Stimulated activated naive CD8-positive, alpha-beta T cell treated with anti-CD3 and anti-CD28 coated beads, Interleukin-15, Interleukin-2, amounts not matched to agents 100 ng/mL and 50 ng/mL, for 24 hours (primary cell): ENCODE measurements around the gene PRTG.

Experiments
- H3K27ac Mint-ChIP-seq: one replicate; pipeline ENCODE4 v1.8.0; 2021; ENCODE audit warnings: mild to moderate bottlenecking, mixed read lengths
- H3K27me3 Mint-ChIP-seq: one replicate; pipeline ENCODE4 v1.8.0; 2021; ENCODE audit warnings: mixed read lengths
- H3K36me3 Mint-ChIP-seq: one replicate; pipeline ENCODE4 v1.8.0; 2021; ENCODE audit warnings: low read depth, mixed read lengths
- H3K4me1 Mint-ChIP-seq: one replicate; pipeline ENCODE4 v1.8.0; 2021; ENCODE audit warnings: low read depth, mixed read lengths
- H3K4me3 Mint-ChIP-seq: one replicate; pipeline ENCODE4 v1.8.0; 2021; ENCODE audit warnings: mild to moderate bottlenecking, mixed read lengths
- H3K9me3 Mint-ChIP-seq: one replicate; pipeline ENCODE4 v1.8.0; 2021; ENCODE audit warnings: mixed read lengths

The PRTG gene

GRCh38 chr15:55590788-55591187 lies 152.2 kb downstream of the PRTG start:
- peaks cover 3% of the 10 kb centered on the region for H3K9me3 Mint-ChIP-seq
- no peak overlapping the region for H3K27ac Mint-ChIP-seq
- peaks cover 33% of the 10 kb centered on the region for H3K27me3 Mint-ChIP-seq

GRCh38 chr15:55589287-55589686 lies 153.7 kb downstream of the PRTG start:
- H3K9me3 Mint-ChIP-seq: peaks cover 3% of the 10 kb centered on the region
- no peak overlapping the region for H3K27ac Mint-ChIP-seq
- H3K27me3 Mint-ChIP-seq: peaks cover 36% of the 10 kb centered on the region
- peak overlapping the region; percentile 57 for H3K4me3 Mint-ChIP-seq
- H3K4me1 Mint-ChIP-seq: peaks cover 4% of the 10 kb centered on the region
- H3K36me3 Mint-ChIP-seq: no peaks in the 10 kb centered on the region

More at GRCh38 chr15:55590788-55591187, 152.2 kb downstream of the PRTG start:
- H3K4me1 Mint-ChIP-seq: peaks cover 4% of the 10 kb centered on the region
- H3K4me3 Mint-ChIP-seq: no peak overlapping the region
- H3K36me3 Mint-ChIP-seq: no peaks in the 10 kb centered on the region

GRCh38 chr15:55588815-55589115 lies 154.2 kb downstream of the PRTG start:
- Mint-ChIP-seq H3K4me1 (peaks cover 4% of the 10 kb centered on the region), H3K27ac (no peak overlapping the region), H3K36me3 (no peaks in the 10 kb centered on the region), H3K27me3 (peaks cover 40% of the 10 kb centered on the region), H3K4me3 (peak overlapping the region; percentile 57), H3K9me3 (peaks cover 3% of the 10 kb centered on the region)

GRCh38 chr15:55588070-55588814 lies 154.7 kb downstream of the PRTG start, which contains the start of gene PYGO1:
Gene PYGO1, minus strand, starts transcription at chr15:55588345. Its CDS starts 462 bp downstream, at chr15:55587883.
- Mint-ChIP-seq H3K36me3 (no peaks in the 10 kb centered on the region), H3K4me1 (peaks cover 4% of the 10 kb centered on the region), H3K27ac (no peak within 1 kb of the TSS), H3K27me3 (peaks cover 45% of the 10 kb centered on the region), H3K9me3 (peaks cover 3% of the 10 kb centered on the region), H3K4me3 (peak within 1 kb of the TSS; percentile 57)

GRCh38 chr15:55587321-55588069 lies 155.5 kb downstream of the PRTG start:
- Mint-ChIP-seq H3K4me1 (peaks cover 4% of the 10 kb centered on the region), H3K27ac (no peak overlapping the region), H3K4me3 (peak overlapping the region; percentile 55), H3K36me3 (no peaks in the 10 kb centered on the region), H3K9me3 (peaks cover 3% of the 10 kb centered on the region), H3K27me3 (peaks cover 46% of the 10 kb centered on the region)

GRCh38 chr15:55586808-55587207 lies 156.1 kb downstream of the PRTG start:
- Mint-ChIP-seq H3K27me3 (peaks cover 46% of the 10 kb centered on the region), H3K27ac (no peak overlapping the region), H3K4me1 (peaks cover 4% of the 10 kb centered on the region), H3K36me3 (no peaks in the 10 kb centered on the region), H3K9me3 (peaks cover 3% of the 10 kb centered on the region), H3K4me3 (no peak overlapping the region)

- Mint-ChIP-seq H3K36me3 (no peaks in the 10 kb centered on the region), H3K27me3 (peaks cover 30% of the 10 kb centered on the region), H3K27ac (no peak overlapping the region), H3K4me3 (no peak overlapping the region), H3K9me3 (no peaks in the 10 kb centered on the region), H3K4me1 (no peaks in the 10 kb centered on the region)
Observed at GRCh38 chr15:55576943-55577342, 166.0 kb downstream of the PRTG start.

- H3K36me3 Mint-ChIP-seq: no peaks in the 10 kb centered on the region
- peaks cover 32% of the 10 kb centered on the region for H3K27me3 Mint-ChIP-seq
- H3K27ac Mint-ChIP-seq: no peak overlapping the region
- no peaks in the 10 kb centered on the region for H3K4me1 Mint-ChIP-seq
- H3K4me3 Mint-ChIP-seq: no peak overlapping the region
- peaks cover 9% of the 10 kb centered on the region for H3K9me3 Mint-ChIP-seq
Observed at GRCh38 chr15:55574096-55574495, 168.9 kb downstream of the PRTG start.

GRCh38 chr15:55573224-55573623 lies 169.7 kb downstream of the PRTG start:
- Mint-ChIP-seq H3K4me3 (no peak overlapping the region), H3K9me3 (peaks cover 9% of the 10 kb centered on the region), H3K4me1 (no peaks in the 10 kb centered on the region), H3K27ac (no peak overlapping the region), H3K27me3 (peaks cover 34% of the 10 kb centered on the region), H3K36me3 (no peaks in the 10 kb centered on the region)

- no peak overlapping the region for H3K4me3 Mint-ChIP-seq
- peaks cover 20% of the 10 kb centered on the region for H3K27me3 Mint-ChIP-seq
- no peaks in the 10 kb centered on the region for H3K36me3 Mint-ChIP-seq
- H3K4me1 Mint-ChIP-seq: no peaks in the 10 kb centered on the region
- H3K27ac Mint-ChIP-seq: no peak overlapping the region
- peaks cover 3% of the 10 kb centered on the region for H3K9me3 Mint-ChIP-seq
Observed at GRCh38 chr15:55564347-55565145, 178.4 kb downstream of the PRTG start.

- Mint-ChIP-seq H3K27ac (no peak overlapping the region), H3K36me3 (no peaks in the 10 kb centered on the region)
Observed at GRCh38 chr15:55562601-55563000, 180.4 kb downstream of the PRTG start.

More at GRCh38 chr15:55562601-55563000, 180.4 kb downstream of the PRTG start:
- H3K4me1 Mint-ChIP-seq: no peaks in the 10 kb centered on the region
- peaks cover 3% of the 10 kb centered on the region for H3K9me3 Mint-ChIP-seq
- H3K27me3 Mint-ChIP-seq: peaks cover 14% of the 10 kb centered on the region
- no peak overlapping the region for H3K4me3 Mint-ChIP-seq
